Stimulated activated naive CD4-positive, alpha-beta T cell (primary cell): ENCODE measurements around the gene PVALB.
A peak's percentile ranks its signal among the peaks of the same experiment; 100 is the strongest.

Experiments
- DNase-seq, 6 experiments: peaks; one replicate each; lab custom pipeline; 2025; lab: John Stamatoyannopoulos, UW

PVALB gene

GRCh38 chr22:36814801-36815200 is 2.0 kb downstream of the PVALB start:
- no peak for DNase-seq

GRCh38 chr22:36811094-36811800 is 5.6 kb downstream of the PVALB start:
- DNase-seq: no peak

GRCh38 chr22:36809351-36809750 is 7.5 kb downstream of the PVALB start:
- DNase-seq: no peak

GRCh38 chr22:36808721-36809344 is 8.0 kb downstream of the PVALB start:
- DNase-seq: peak in 2 of 6 experiments; percentile 13 to 22

- no peak for DNase-seq
Measured at GRCh38 chr22:36807627-36808026, 9.2 kb downstream of the PVALB start.

- DNase-seq: no peak
Measured at GRCh38 chr22:36806835-36807234, 10.0 kb downstream of the PVALB start.

GRCh38 chr22:36803358-36803757 is 13.5 kb downstream of the PVALB start:
- no peak for DNase-seq

GRCh38 chr22:36798674-36799066 is 18.2 kb downstream of the PVALB start:
- no peak for DNase-seq

GRCh38 chr22:36797911-36798673 is 18.7 kb downstream of the PVALB start:
- no peak for DNase-seq

- no peak for DNase-seq
Measured at GRCh38 chr22:36797374-36797773, 19.5 kb downstream of the PVALB start.

GRCh38 chr22:36796552-36797175 is 20.2 kb downstream of the PVALB start:
- no peak for DNase-seq

GRCh38 chr22:36795633-36796032 is 21.2 kb downstream of the PVALB start:
- DNase-seq: no peak

GRCh38 chr22:36790648-36791047 is 26.2 kb downstream of the PVALB start:
- DNase-seq: no peak

- no peak for DNase-seq
Measured at GRCh38 chr22:36787204-36787988, 29.4 kb downstream of the PVALB start.

GRCh38 chr22:36783743-36784142 is 33.1 kb downstream of the PVALB start:
- no peak for DNase-seq

GRCh38 chr22:36781656-36782627 is 34.9 kb downstream of the PVALB start:
- DNase-seq: peak; percentile 65 to 90 (median 74)

- no peak for DNase-seq
Measured at GRCh38 chr22:36778020-36778419, 38.8 kb downstream of the PVALB start.

GRCh38 chr22:36776722-36777121 is 40.1 kb downstream of the PVALB start:
- peak in 2 of 6 experiments; percentile 34 to 59 for DNase-seq

GRCh38 chr22:36775964-36776669 is 40.7 kb downstream of the PVALB start, which contains the start of gene IFT27:
IFT27 (minus strand) TSS chr22:36776119; CDS start chr22:36775707, 412 bp downstream.
- peak; percentile 95 to 99 (median 97) for DNase-seq

- DNase-seq: peak in 5 of 6 experiments; percentile 21 to 74 (median 47)
Measured at GRCh38 chr22:36775586-36775963, 41.3 kb downstream of the PVALB start.
